Endothelial cell of umbilical vein (primary cell): Measurements from ENCODE around the gene SYNPO2. TPM values are rescaled to one million over a fixed set of nuclear protein-coding genes. Genes with fewer than 3 reads are reported as not detected.
"Not testable (repeated sequence)": the region's sequence is repeated elsewhere in the genome, so short reads cannot be mapped to it uniquely, and the experiment has no call there.

ENCODE experiments used
- BruUV-seq: library from RNA; stranded (reverse); fragments of 400-500 nt; replicated peaks from 2 replicates; lab custom pipeline; 2021; lab: Mats Ljungman, UMichigan
- CTCF ChIA-PET: fragments of 300-600, 350-600 bp; sonication (Branson Sonifier 250); formaldehyde crosslinking; loops from one replicate; lab custom pipeline; 2021; ENCODE audit warnings: antibody characterized with exemption, inconsistent platforms; lab: Charles Lee
- POLR2A ChIA-PET: fragments of 300-600, 350-600 bp; sonication (Branson Sonifier 250); formaldehyde crosslinking; loops from one replicate; lab custom pipeline; 2021; ENCODE audit warnings: antibody characterized with exemption, inconsistent platforms; lab: Charles Lee
- DNase-seq: peaks from one replicate; pipeline ENCODE4 v3.0.0-alpha.2; 2011; ENCODE audit warnings: low read depth, low spot score
- FAIRE-seq: peaks from 2 replicates; lab custom pipeline; 2011; peaks lifted over from hg19 to GRCh38; lab: Jason Lieb, UNC
- H2AFZ ChIP-seq: 2 replicates; pipeline ENCODE4 v1.6.0; 2012; ENCODE audit warnings: low read depth, low read length, control low read depth, inconsistent platforms
- H3K27ac ChIP-seq: 2 replicates; pipeline ENCODE4 v1.5.1; 2011; ENCODE audit warnings: low read depth, mild to moderate bottlenecking, control low read depth, low read length, moderate library complexity; ENCODE audit not compliant: insufficient read depth
- H3K27me3 ChIP-seq, 2 experiments: 2 replicates each; pipeline versions ENCODE4 v1.6.0 to v1.6.1; 2011; ENCODE audit warnings: low read length in 2 of 2, mixed read lengths in 1 of 2; ENCODE audit not compliant: control insufficient read depth in 2 of 2, insufficient read depth in 2 of 2
- H3K36me3 ChIP-seq, 2 experiments: 2 replicates in 1 of 2; 3 replicates in 1 of 2; pipeline ENCODE4 v1.5.1; 2011; ENCODE audit warnings: low read length in 2 of 2, mild to moderate bottlenecking in 1 of 2, moderate library complexity in 1 of 2; ENCODE audit not compliant: control insufficient read depth in 2 of 2, insufficient read depth in 2 of 2; ENCODE audit errors: extremely low read depth in 1 of 2
- H3K4me1 ChIP-seq: 3 replicates; pipeline ENCODE4 v1.5.1; 2011; ENCODE audit warnings: mild to moderate bottlenecking, low read length; ENCODE audit not compliant: control insufficient read depth, insufficient read depth; ENCODE audit errors: extremely low read depth
- H3K4me2 ChIP-seq: 2 replicates; pipeline ENCODE4 v1.6.1; 2011; ENCODE audit warnings: low read length, control low read depth, mixed read lengths; ENCODE audit not compliant: insufficient read depth
- H3K4me3 ChIP-seq, 3 experiments: fragments of 200-600 bp in 1 of 3; sonication (generic), shearing (Covaris generic) in 1 of 3; replicated peaks in 1 of 3; 2 replicates each; pipeline ENCODE4 v1.5.1; 2011 to 2016; ENCODE audit warnings: control low read depth in 3 of 3, low read length in 3 of 3, mild to moderate bottlenecking in 2 of 3, inconsistent platforms in 1 of 3, low read depth in 1 of 3, moderate library complexity in 1 of 3; ENCODE audit not compliant: insufficient read depth in 1 of 3
- H3K79me2 ChIP-seq: 2 replicates; pipeline ENCODE4 v1.6.0; 2012; ENCODE audit warnings: low read length, inconsistent platforms; ENCODE audit not compliant: control insufficient read depth, insufficient read depth
- H3K9ac ChIP-seq: replicated peaks from 2 replicates; pipeline ENCODE3; 2011; ENCODE audit warnings: low read length, control low read depth; ENCODE audit not compliant: insufficient read depth; ENCODE audit errors: extremely low read depth
- H3K9me1 ChIP-seq: replicated peaks from 3 replicates; pipeline ENCODE4 v1.6.0; 2011; ENCODE audit warnings: mild to moderate bottlenecking, low read length; ENCODE audit not compliant: control insufficient read depth, insufficient read depth; ENCODE audit errors: extremely low read depth
- H3K9me3 ChIP-seq: replicated peaks from 2 replicates; pipeline ENCODE4 v1.5.1; 2012; ENCODE audit warnings: low read length, inconsistent platforms; ENCODE audit not compliant: control insufficient read depth, insufficient read depth
- H4K20me1 ChIP-seq: replicated peaks from 2 replicates; pipeline ENCODE3; 2011; ENCODE audit warnings: mild to moderate bottlenecking, low read length; ENCODE audit not compliant: control insufficient read depth, insufficient read depth; ENCODE audit errors: extremely low read depth
- EZH2 ChIP-seq: IDR thresholded peaks from 2 replicates; pipeline ENCODE4 v1.6.1; 2012; ENCODE audit warnings: borderline replicate concordance, low read depth, mild to moderate bottlenecking, moderate library complexity, low read length, inconsistent platforms; ENCODE audit not compliant: severe bottlenecking
- FOS ChIP-seq: IDR thresholded peaks from 2 replicates; pipeline ENCODE4 v1.6.1; 2011; ENCODE audit warnings: mild to moderate bottlenecking, low read length, moderate library complexity, borderline replicate concordance; ENCODE audit not compliant: insufficient read depth
- MAX ChIP-seq: IDR thresholded peaks from 2 replicates; pipeline ENCODE4 v1.6.1; 2011; ENCODE audit not compliant: insufficient read depth, insufficient read length
- dilution Hi-C: fragments of 300-500 bp; cut with MboI; formaldehyde crosslinking; loops from one replicate; pipeline ENCODE4 v1.15.0; 2019; ENCODE audit warnings: low sequenced_read_pairs; ENCODE audit not compliant: extremely low pct_ligation_motif_present
- intact Hi-C: fragments of 100-400 bp; cut with micrococcal nuclease; formaldehyde crosslinking; loops from one replicate; pipeline ENCODE4 v1.10.0; 2022
- polyA plus RNA-seq, 4 experiments: library from polyadenylated mRNA; depleted of rRNA in 3 of 4; stranded (reverse) in 3 of 4; unstranded in 1 of 4; fragments of >200 nt; gene quantifications; 2 replicates each; pipeline versions ENCODE4 v1.2.1 to v1.2.3, GENCODE V29; 2011 to 2012; ENCODE audit warnings: missing spikeins in 1 of 4
- total RNA-seq: library from RNA; stranded (reverse); gene quantifications from 2 replicates; pipeline ENCODE4 v1.2.3, GENCODE V29; 2021

Gene SYNPO2
- total and polyA plus RNA-seq, 2 donors (not counting 3 experiments of a cell fraction or from before 2014, with no cell fraction given): 0.06 to 0.13 TPM

GRCh38 chr4:119047059-119047458 is 158.4 kb downstream of the SYNPO2 start:
- CTCF ChIA-PET: interaction anchor here (1.0 to 1.7 kb wide), 3 partner anchors 38 to 1009 kb away, joined by 3 to 8 read pairs (median 3); no protein-coding TSS in a partner anchor
- H3K9ac ChIP-seq, BruUV-seq, H3K27ac ChIP-seq, H3K9me1 ChIP-seq, H3K27me3 ChIP-seq, POLR2A ChIA-PET, H3K36me3 ChIP-seq, intact Hi-C loops, H2AFZ ChIP-seq, FAIRE-seq, H3K4me2 ChIP-seq, H3K4me3 ChIP-seq, H4K20me1 ChIP-seq, DNase-seq, H3K9me3 ChIP-seq, H3K79me2 ChIP-seq, dilution Hi-C loops: not testable (repeated sequence)
- H3K4me1 ChIP-seq: peaks cover 10% of the 10 kb centered on the region

- Histone ChIP-seq H3K36me3 (no peaks in the 10 kb centered on the region), H3K9ac (no peak overlapping the region), H3K27ac (no peak overlapping the region), H3K4me3 (no peak overlapping the region), H2AFZ (no peak overlapping the region), H3K27me3 (no peaks in the 10 kb centered on the region), H3K79me2 (no peaks in the 10 kb centered on the region), H3K4me2 (no peak overlapping the region), H3K9me1 (no peaks in the 10 kb centered on the region), H3K4me1 (peaks cover 3% of the 10 kb centered on the region), H4K20me1 (no peaks in the 10 kb centered on the region), H3K9me3 (no peaks in the 10 kb centered on the region)
- TF ChIP-seq FOS: no peak
- no peak for TF ChIP-seq MAX
- no peak for TF ChIP-seq EZH2
- DNase-seq: no peak
- intact Hi-C loops (no loop called here), dilution Hi-C loops (no loop called here)
- FAIRE-seq: no peak
- BruUV-seq: no TSS peak
- POLR2A ChIA-PET: no interaction called here
- CTCF ChIA-PET: no interaction called here
Observed at GRCh38 chr4:119048446-119048845, 159.8 kb downstream of the SYNPO2 start.
